IgD-negative memory B cell (primary cell): Measurements from ENCODE around the gene ZNF618. TPM values are rescaled to one million over a fixed set of nuclear protein-coding genes. Genes with fewer than 3 reads are reported as not detected.
"Not testable (repeated sequence)": the region's sequence is repeated elsewhere in the genome, so short reads cannot be mapped to it uniquely, and the experiment has no call there.

ENCODE experiments used
- H3K27ac Mint-ChIP-seq, 3 donors: one replicate each; pipeline ENCODE4 v1.8.0; 2020 to 2022; ENCODE audit warnings: mild to moderate bottlenecking in 3 of 3, mixed read lengths in 3 of 3, moderate library complexity in 1 of 3
- H3K27me3 Mint-ChIP-seq: one replicate; pipeline ENCODE4 v1.8.0; 2021; ENCODE audit warnings: mixed read lengths
- H3K36me3 Mint-ChIP-seq: one replicate; pipeline ENCODE4 v1.8.0; 2020; ENCODE audit warnings: mild to moderate bottlenecking, mixed read lengths
- H3K4me1 Mint-ChIP-seq, 3 donors: one replicate each; pipeline ENCODE4 v1.8.0; 2020 to 2022; ENCODE audit warnings: mixed read lengths in 3 of 3, mild to moderate bottlenecking in 1 of 3
- H3K4me3 Mint-ChIP-seq, 4 donors: one replicate each; pipeline ENCODE4 v1.8.0; 2020 to 2022; ENCODE audit warnings: mild to moderate bottlenecking in 4 of 4, mixed read lengths in 4 of 4, moderate library complexity in 3 of 4
- H3K9me3 Mint-ChIP-seq, 3 donors: one replicate each; pipeline ENCODE4 v1.8.0; 2020 to 2021; ENCODE audit warnings: mixed read lengths in 3 of 3, mild to moderate bottlenecking in 1 of 3
- polyA plus RNA-seq: library from polyadenylated mRNA; unstranded; fragments of 300-500 nt; fragmentation: Illumina TruSeq; gene quantifications from one replicate; pipeline ENCODE4 v1.2.3, GENCODE V29; 2021

Gene ZNF618
- polyA plus RNA-seq, 1 donor from 2014 or later: 2.2 TPM

GRCh38 chr9:114031948-114032840, 156.1 kb downstream of the ZNF618 start:
- Mint-ChIP-seq H3K9me3 (peaks cover 0 to 2% (median 0%) of the 10 kb centered on the region in 3 donors), H3K27ac (no peak overlapping the region), H3K27me3 (no peaks in the 10 kb centered on the region), H3K4me1 (no peaks in the 10 kb centered on the region), H3K4me3 (no peak overlapping the region), H3K36me3 (peaks cover 3% of the 10 kb centered on the region)

- no peaks in the 10 kb centered on the region for H3K4me1 Mint-ChIP-seq
- H3K9me3 Mint-ChIP-seq: peaks cover 0 to 2% (median 0%) of the 10 kb centered on the region in 3 donors
- peaks cover 3% of the 10 kb centered on the region for H3K36me3 Mint-ChIP-seq
- H3K27me3 Mint-ChIP-seq: no peaks in the 10 kb centered on the region
- H3K4me3 Mint-ChIP-seq: no peak overlapping the region
- no peak overlapping the region for H3K27ac Mint-ChIP-seq
Measured at GRCh38 chr9:114033397-114034103, 157.4 kb downstream of the ZNF618 start.

DNA sequence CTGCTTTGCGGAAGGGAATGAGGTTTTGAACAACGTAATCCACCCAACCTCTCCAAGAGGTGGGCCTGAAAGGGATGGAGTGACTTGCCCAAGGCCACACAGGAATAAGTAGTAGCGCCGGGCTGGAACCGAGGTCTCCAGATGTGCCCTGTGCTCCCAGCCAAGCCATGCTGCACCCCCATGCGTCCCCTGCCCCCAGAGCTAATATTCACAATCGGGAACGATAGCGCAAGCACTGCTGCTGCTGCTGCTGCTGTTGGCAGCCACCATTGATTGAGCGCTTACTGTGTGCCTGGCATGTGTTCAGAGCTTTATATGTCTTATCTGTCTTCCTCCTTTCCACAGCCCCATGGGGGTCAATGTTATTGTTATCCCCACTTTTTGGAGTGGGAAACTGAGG, 158.1 kb downstream of the ZNF618 start:
- Mint-ChIP-seq H3K9me3 (peaks cover 0 to 2% (median 0%) of the 10 kb centered on the region in 3 donors), H3K27me3 (no peaks in the 10 kb centered on the region), H3K27ac (no peak overlapping the region), H3K4me1 (no peaks in the 10 kb centered on the region), H3K4me3 (no peak overlapping the region), H3K36me3 (peaks cover 3% of the 10 kb centered on the region)

GRCh38 chr9:114034661-114035062, 158.6 kb downstream of the ZNF618 start:
- Mint-ChIP-seq H3K4me1 (no peaks in the 10 kb centered on the region), H3K9me3 (peaks cover 0 to 2% (median 0%) of the 10 kb centered on the region in 3 donors), H3K4me3 (no peak overlapping the region), H3K36me3 (no peaks in the 10 kb centered on the region), H3K27me3 (no peaks in the 10 kb centered on the region), H3K27ac (no peak overlapping the region)

GRCh38 chr9:114035221-114035844, 159.2 kb downstream of the ZNF618 start:
- H3K27ac Mint-ChIP-seq: no peak overlapping the region

GRCh38 chr9:114035845-114036801, 160.0 kb downstream of the ZNF618 start:
- H3K9me3 Mint-ChIP-seq: no peaks in the 10 kb centered on the region
- no peak overlapping the region for H3K4me3 Mint-ChIP-seq
- H3K36me3 Mint-ChIP-seq: no peaks in the 10 kb centered on the region
- no peaks in the 10 kb centered on the region for H3K4me1 Mint-ChIP-seq
- no peak overlapping the region for H3K27ac Mint-ChIP-seq
- H3K27me3 Mint-ChIP-seq: no peaks in the 10 kb centered on the region

More at GRCh38 chr9:114035221-114035844, 159.2 kb downstream of the ZNF618 start:
- no peaks in the 10 kb centered on the region for H3K36me3 Mint-ChIP-seq
- H3K27me3 Mint-ChIP-seq: no peaks in the 10 kb centered on the region
- H3K9me3 Mint-ChIP-seq: peaks cover 0 to 2% (median 0%) of the 10 kb centered on the region in 3 donors
- no peaks in the 10 kb centered on the region for H3K4me1 Mint-ChIP-seq
- no peak overlapping the region for H3K4me3 Mint-ChIP-seq

- no peak overlapping the region for H3K4me3 Mint-ChIP-seq
- H3K9me3 Mint-ChIP-seq: no peaks in the 10 kb centered on the region
- H3K36me3 Mint-ChIP-seq: no peaks in the 10 kb centered on the region
- no peaks in the 10 kb centered on the region for H3K27me3 Mint-ChIP-seq
- H3K4me1 Mint-ChIP-seq: no peaks in the 10 kb centered on the region
- H3K27ac Mint-ChIP-seq: no peak overlapping the region
Measured at GRCh38 chr9:114037249-114037648, 161.1 kb downstream of the ZNF618 start.

DNA sequence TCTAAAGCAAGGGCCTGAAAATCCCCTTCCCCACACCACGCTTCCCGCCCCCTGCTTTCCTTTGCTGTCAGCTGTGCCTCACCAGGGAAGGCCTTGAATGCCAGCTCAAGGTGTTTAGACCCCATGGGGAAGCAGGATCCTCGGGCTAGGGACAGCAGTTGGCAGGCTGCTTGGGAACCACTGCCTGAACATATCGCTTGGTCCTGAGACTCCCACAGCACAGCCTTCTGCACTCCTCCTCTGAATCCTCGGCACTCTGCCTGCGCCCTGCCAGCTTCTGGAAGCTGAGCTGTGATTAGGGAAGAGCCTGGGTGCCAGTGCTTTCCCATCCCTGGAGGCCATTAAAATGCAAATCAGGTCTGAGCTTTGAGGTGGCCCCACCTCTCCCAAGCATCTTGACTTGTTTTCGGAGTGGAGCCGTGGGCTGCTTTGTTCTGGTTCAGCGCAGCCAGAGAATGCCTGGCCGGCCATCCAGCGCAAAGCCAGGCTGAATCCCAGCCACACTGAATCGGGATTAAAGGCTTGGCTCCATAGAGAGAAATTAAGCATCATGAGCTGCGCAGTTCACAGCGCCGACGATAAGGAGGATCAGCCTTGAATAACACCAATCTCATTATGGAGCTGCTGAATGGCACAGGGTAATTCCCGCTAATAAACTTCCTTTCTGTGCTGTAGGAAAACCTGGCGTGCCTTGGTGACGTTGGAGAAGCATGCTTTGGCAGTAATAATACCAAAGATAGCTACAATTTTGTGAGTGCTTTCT, 162.0 kb downstream of the ZNF618 start:
- no peaks in the 10 kb centered on the region for H3K4me1 Mint-ChIP-seq
- no peaks in the 10 kb centered on the region for H3K9me3 Mint-ChIP-seq
- H3K27ac Mint-ChIP-seq: no peak overlapping the region
- H3K4me3 Mint-ChIP-seq: no peak overlapping the region
- H3K27me3 Mint-ChIP-seq: no peaks in the 10 kb centered on the region
- no peaks in the 10 kb centered on the region for H3K36me3 Mint-ChIP-seq

DNA sequence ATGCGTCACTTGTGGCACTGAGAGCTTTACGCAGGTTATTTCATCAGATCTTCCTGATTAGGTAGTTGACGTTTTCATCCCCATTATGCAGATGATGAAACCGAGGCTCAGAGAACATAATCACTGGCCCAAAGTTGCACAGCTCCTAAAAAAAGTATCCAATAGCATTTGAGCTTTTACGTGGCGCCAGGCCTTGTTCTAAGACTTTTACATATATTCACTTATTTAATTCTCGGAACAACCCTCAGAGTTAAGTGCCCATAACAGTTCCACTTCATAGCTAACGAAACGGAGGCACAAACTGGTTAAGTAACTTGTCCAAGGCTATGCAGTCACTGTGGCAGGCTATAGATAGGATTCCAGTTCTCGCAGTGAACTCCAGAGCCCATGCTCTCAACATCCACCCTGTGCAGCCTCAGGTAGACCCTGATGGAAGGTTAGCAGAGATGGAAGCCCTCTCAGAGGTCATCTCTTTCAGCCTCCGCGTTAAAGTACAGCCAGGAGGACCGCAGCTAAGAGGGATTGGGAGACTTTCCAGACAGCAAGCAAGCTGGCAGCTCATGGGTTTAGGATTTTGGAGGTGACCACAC, 162.7 kb downstream of the ZNF618 start:
- H3K27ac Mint-ChIP-seq: no peak overlapping the region
- H3K9me3 Mint-ChIP-seq: no peaks in the 10 kb centered on the region
- no peaks in the 10 kb centered on the region for H3K36me3 Mint-ChIP-seq
- no peak overlapping the region for H3K4me3 Mint-ChIP-seq
- peaks cover 0 to 2% (median 0%) of the 10 kb centered on the region in 3 donors for H3K4me1 Mint-ChIP-seq
- H3K27me3 Mint-ChIP-seq: no peaks in the 10 kb centered on the region

- no peaks in the 10 kb centered on the region for H3K27me3 Mint-ChIP-seq
- no peak overlapping the region for H3K27ac Mint-ChIP-seq
- no peaks in the 10 kb centered on the region for H3K36me3 Mint-ChIP-seq
- no peaks in the 10 kb centered on the region for H3K9me3 Mint-ChIP-seq
- peaks cover 0 to 3% (median 0%) of the 10 kb centered on the region in 3 donors for H3K4me1 Mint-ChIP-seq
- no peak overlapping the region for H3K4me3 Mint-ChIP-seq
Measured at GRCh38 chr9:114039484-114039883, 163.4 kb downstream of the ZNF618 start.

- not testable (repeated sequence) for H3K27ac Mint-ChIP-seq, H3K9me3 Mint-ChIP-seq, H3K36me3 Mint-ChIP-seq, H3K4me1 Mint-ChIP-seq, H3K4me3 Mint-ChIP-seq, H3K27me3 Mint-ChIP-seq
Measured at GRCh38 chr9:114043660-114044059, 167.6 kb downstream of the ZNF618 start.

DNA sequence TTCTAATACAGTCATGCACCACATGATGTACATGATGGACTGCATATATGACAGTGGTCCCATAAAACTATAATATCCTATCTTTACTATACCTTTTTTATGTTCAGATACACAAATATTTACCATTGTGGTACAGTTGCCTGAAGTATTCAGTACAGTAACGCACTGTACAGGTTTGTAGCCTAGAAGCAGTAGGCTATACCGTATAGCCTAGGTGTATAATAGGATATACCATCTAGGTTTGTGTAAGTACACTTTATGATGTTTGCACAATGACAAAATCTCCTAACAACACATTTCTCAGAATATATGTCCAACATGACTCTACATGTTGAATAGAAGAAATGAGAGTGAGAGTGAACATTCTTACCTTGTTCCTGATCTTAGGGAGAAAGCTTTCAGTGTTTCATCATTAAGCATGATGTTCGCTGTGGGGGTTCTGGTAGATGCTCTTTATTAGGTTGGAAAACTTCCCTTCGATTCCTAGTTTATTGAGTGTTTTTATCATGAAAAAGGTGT, 170.2 kb downstream of the ZNF618 start:
- H3K27me3 Mint-ChIP-seq: no peaks in the 10 kb centered on the region
- H3K27ac Mint-ChIP-seq: no peak overlapping the region
- H3K36me3 Mint-ChIP-seq: no peaks in the 10 kb centered on the region
- no peak overlapping the region for H3K4me3 Mint-ChIP-seq
- no peaks in the 10 kb centered on the region for H3K9me3 Mint-ChIP-seq
- H3K4me1 Mint-ChIP-seq: peaks cover 0 to 3% (median 0%) of the 10 kb centered on the region in 3 donors

GRCh38 chr9:114046875-114047274, 170.8 kb downstream of the ZNF618 start:
- H3K27me3 Mint-ChIP-seq: no peaks in the 10 kb centered on the region
- H3K27ac Mint-ChIP-seq: no peak overlapping the region
- peaks cover 0 to 3% (median 0%) of the 10 kb centered on the region in 3 donors for H3K4me1 Mint-ChIP-seq
- no peaks in the 10 kb centered on the region for H3K9me3 Mint-ChIP-seq
- no peak overlapping the region for H3K4me3 Mint-ChIP-seq
- no peaks in the 10 kb centered on the region for H3K36me3 Mint-ChIP-seq
